ENCODE data around the gene DRAXIN. TPM values are rescaled to one million over a fixed set of nuclear protein-coding genes. Genes with fewer than 3 reads are reported as not detected.

The DRAXIN gene
- total RNA-seq, 1 donor from 2014 or later = not detected

DNA sequence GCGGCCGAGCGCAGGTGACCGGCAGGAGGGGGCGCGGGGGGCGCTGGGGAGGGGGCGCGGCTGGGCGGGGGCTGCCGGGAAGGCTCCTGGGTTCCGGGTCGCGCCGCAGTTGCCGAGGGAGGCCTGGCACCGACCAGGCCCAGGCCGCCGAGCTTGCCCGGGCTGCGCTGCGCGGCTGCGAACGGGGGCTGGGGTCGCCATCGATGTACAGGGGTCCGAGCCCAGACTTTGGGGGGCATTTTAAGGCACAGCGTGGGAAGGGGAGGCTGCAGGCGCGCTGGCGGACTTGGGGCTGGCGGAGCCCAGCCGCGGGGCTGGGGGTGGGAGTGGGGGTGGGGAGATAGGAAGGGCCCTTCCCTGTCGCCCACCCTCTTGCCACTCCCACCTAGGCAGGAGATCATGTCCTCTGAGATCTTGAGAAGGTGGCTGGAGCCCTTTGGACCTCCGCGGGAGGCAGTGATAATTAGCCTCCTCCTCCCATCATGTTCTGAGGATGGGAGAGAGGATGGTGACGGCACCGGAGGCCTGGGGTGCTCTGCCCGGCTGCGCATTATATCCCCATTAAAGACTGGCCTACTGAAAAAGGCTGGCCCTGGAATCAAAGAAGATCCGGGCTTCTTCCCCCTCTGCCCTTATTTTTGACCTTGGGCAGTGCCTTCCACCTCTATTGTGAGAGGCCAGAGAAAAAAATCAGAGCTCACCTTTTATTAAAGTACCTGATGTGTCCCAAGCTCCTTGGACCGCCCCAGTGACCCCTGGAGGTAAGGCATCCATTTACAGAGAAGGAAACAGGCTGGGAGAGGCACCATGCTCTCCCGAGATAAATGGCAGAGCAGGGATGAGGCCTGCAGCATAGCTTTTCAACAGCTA lies 36.3 kb upstream of the DRAXIN start:
- ATAC-seq (no peak), DNase-seq (ENCODE audit: low spot score) (no peak)

DNA sequence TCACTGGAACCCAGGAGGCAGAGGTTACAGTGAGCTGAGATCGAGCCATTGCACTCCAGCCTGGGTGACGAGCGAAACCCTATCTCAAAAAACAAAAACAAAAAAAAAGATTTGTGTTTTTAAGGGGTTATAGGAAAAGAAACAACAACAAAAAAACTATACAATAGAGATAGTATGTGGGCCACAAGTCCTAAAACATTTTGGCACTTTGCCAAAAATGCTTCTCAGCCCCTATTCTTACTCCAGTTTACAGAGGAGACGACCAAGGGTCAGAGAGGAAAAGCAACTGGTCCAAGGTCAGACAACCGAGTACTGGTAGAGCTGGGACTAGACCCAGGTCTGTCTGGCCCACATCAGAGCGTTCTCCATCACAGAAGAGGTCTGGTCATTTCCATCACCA lies 33.9 kb upstream of the DRAXIN start:
- ATAC-seq (no peak), DNase-seq (ENCODE audit: low spot score) (no peak)

DNA sequence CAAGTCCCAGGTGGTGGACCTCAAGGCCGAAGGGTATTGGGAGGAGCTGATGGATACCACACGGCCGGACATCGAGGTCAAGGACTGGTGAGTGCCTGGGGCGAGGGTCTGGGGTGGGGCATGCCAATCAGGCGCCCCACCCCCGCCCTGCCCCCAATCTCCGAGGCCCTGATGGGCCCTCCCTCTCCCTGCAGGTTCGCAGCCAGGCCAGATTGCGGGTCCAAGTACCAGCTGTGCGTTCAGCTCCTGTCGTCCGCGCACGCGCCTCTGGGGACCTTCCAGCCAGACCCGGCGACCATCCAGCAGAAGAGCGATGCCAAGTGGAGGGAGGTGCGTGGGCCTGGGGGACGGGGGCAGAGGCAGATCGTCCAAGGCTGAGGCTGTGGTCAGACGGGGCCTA lies 33.0 kb upstream of the DRAXIN start:
- ATAC-seq = no peak
- DNase-seq (ENCODE audit: low spot score) = no peak

DNA sequence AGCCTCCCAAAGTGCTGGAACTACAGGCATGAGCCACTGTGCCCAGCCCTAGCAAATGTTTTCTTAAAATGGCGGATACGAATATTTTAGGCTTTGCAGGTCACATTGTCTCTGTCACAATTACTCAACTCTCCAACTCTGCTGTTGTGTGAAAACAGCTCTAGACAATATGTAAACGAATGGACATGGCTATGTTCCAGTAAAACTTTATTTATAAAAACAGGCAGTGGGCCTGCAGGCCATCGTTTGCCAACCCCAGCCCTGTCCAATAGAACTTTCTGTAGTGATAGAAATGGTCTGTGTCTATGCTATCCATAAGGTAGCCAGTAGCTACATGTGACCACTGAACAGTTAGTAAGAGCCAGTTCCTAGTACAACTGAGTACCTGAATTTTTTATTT lies 31.8 kb upstream of the DRAXIN start:
- DNase-seq (ENCODE audit: low spot score) (no peak), ATAC-seq (no peak)

DNA sequence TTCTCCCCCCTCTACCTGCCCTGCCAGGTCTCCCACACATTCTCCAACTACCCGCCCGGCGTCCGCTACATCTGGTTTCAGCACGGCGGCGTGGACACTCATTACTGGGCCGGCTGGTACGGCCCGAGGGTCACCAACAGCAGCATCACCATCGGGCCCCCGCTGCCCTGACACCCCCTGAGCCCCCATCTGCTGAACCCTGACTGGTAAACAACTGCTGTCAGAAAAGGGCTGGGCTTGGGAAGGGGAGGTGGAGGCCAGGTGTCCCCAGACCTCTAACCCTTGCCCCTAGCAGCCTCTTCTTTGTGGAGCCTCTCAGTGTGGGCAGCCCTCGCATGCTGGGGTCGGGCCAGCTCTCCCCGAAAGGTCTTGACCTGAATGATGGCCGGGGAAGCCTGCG lies 30.4 kb upstream of the DRAXIN start:
- ATAC-seq (no peak), DNase-seq (ENCODE audit: low spot score) (no peak)

DNA sequence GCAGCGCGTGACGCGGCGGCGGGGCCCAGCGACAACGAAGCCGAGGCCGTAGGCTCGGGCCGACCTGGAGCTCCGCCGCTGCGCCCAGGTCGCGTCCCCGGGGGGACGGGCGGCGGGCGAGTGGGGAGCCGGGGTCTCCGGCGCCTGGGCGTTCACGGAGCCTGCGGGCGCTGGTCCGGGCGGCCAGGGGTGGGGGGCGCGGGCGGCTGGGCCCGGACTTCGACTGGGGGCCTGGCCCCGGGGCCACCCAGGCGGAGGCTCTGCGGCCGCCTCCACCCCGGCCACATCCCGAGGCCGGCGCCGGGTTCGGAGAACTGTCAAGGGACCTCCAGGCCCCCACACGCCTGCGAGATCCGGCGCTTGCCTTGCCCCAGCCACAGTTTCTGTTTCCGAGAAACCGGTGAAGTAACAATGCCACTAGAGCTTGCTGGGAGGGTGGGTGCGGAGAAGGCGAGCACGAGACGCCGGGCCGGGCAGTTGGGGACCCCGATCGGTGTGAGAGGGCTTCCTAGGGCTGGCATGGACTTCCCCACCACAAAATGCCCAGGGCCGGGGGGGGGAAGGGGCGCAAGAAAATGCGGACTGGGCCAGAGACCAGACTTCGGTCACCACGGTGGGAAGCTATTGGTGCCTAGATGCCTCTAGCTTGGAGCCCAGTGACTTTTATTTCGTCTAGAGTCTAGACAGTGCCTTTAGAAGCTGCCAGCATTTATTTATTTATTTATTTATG lies 27.0 kb upstream of the DRAXIN start:
- ATAC-seq (peak; percentile 64), DNase-seq (ENCODE audit: low spot score) (no peak)

DNA sequence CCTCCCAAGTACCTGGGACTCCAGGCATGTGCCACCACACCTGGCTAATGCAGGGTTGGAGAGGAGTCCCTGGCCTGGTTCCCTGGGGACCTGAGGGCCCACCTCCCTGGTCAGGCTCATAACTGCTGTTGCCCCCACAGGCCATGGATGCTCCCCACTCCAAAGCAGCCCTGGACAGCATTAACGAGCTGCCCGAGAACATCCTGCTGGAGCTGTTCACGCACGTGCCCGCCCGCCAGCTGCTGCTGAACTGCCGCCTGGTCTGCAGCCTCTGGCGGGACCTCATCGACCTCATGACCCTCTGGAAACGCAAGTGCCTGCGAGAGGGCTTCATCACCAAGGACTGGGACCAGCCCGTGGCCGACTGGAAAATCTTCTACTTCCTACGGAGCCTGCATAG lies 23.0 kb upstream of the DRAXIN start:
- ATAC-seq (no peak), DNase-seq (ENCODE audit: low spot score) (no peak)

DNA sequence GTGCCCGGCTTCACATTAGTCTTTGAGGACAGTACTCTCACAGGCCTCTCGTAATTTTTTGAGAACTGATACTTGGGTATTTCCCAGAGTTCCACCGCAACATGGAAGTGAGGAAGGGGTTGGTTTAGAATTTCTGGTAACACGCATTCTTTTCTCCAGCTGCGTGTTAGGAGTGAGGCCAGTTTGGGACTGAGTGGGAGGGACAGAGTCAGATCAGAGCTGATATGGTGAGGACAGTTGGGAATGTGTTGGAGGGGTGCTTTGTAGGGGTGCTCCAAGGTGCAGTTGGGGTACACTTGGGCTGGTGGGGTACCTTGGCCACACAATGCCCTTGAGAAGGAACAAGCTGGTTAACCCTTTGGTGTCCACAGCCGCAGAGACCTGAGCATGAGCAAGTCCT lies 20.8 kb upstream of the DRAXIN start:
- ATAC-seq (no peak), DNase-seq (ENCODE audit: low spot score) (no peak)

DNA sequence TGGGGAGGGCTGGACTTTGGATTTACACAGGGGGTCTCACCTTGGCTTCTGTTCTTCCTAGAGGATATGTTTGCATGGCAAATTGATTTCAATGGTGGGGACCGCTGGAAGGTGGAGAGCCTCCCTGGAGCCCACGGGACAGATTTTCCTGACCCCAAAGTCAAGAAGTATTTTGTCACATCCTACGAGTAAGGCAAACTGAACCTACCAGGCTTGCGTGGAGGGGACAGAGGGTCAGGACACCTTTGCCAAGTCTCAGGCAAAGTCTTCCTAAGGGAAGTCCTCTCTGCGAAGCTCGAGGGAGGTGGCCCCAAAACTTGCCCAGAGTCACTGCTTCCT lies 20.3 kb upstream of the DRAXIN start:
- DNase-seq (ENCODE audit: low spot score) (no peak), ATAC-seq (no peak)

DNA sequence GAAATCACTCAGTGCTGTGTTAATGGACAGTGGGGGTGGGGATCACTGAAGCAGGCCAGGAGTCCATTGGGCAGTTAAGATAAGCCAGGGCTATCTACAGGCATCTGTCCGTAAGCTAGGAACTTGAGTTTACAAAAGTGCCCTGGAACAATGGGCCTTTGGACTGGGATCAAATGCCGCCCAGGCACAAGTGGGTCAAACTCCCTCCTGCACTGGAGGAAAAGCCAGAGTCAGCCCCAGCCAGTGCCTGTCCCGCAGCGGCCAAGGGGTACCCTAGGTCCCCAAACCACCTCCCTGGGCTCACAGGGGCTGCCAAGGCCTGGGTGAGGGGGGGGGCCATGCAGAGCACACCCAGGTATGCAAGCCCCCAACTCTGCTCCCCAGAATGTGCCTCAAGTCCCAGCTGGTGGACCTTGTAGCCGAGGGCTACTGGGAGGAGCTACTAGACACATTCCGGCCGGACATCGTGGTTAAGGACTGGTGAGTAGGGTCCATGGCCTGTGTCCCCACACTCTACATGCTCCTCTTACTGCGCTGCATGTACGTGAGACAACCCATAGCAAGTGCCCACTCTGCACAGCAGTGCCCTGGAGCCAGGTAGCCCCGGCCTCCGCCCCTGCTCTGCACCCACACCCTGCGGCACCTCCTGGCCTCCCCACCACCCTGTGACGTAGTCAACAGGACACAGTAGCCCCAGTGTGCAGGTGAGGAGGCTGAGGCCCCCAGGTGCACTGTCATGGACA lies 19.8 kb upstream of the DRAXIN start:
- peak; percentile 80 for ATAC-seq
- DNase-seq (ENCODE audit: low spot score) = peak; percentile 96

DNA sequence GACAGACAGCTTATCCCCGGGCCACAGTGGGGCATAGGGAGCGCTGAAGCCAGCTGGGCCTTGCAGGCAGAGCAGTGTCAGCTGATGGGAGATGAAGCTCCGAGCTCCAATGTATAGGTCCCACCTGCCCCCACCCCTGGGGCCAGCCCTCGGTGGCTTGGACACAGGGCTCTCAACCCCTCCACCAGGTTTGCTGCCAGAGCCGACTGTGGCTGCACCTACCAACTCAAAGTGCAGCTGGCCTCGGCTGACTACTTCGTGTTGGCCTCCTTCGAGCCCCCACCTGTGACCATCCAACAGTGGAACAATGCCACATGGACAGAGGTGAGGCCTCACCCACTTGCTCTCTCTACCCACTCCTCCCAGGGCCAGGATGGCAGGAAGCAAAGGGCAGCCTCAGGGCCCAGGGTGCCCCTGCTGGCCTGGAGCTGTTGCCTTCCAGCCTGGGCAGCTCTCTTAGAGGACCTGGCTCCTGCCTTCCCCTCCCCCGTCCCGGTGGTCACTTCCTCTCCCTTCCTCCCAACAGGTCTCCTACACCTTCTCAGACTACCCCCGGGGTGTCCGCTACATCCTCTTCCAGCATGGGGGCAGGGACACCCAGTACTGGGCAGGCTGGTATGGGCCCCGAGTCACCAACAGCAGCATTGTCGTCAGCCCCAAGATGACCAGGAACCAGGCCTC lies 18.3 kb upstream of the DRAXIN start:
- ATAC-seq (peak; percentile 4), DNase-seq (ENCODE audit: low spot score) (no peak)

DNA sequence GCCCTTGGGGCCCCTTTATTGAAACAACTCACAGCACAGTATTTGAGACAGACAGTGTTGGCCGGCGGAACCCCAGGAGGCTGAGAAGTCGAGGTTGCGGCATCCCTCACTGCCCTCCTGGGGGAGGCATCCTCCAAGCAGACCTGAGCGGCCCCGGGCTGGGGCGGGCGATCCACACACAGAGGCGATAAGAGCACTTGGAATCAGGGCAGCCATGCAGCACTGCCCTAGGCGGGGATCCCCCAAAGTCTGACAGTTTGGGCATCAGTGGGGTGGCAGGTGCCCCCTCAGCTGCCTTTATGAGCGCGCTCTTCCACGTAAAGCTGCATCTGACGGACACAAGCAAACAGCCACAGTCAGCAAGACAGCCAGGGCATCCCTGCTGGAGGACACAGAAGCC lies 17.0 kb upstream of the DRAXIN start:
- DNase-seq (ENCODE audit: low spot score) (no peak), ATAC-seq (no peak)

DNA sequence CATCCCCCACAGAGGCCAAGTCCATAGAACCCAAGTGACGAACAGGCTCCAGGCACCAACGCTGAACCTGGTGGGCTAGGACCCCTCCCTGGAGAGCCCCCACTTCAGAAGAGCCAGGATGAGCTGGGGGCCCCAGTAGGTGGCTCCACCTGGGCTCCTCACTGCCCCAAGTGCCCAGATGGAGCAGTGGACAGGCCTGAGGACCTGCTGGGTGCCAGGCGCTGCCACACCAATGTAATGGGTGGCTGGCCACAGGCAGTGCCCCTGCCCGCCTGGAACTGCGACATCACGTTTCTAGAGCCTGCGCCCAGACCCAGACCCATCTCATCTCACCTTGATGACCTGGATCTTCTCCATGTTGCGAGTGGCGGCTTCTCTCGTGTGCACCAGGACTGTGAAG lies 16.2 kb upstream of the DRAXIN start:
- no peak for DNase-seq (ENCODE audit: low spot score)
- no peak for ATAC-seq

DNA sequence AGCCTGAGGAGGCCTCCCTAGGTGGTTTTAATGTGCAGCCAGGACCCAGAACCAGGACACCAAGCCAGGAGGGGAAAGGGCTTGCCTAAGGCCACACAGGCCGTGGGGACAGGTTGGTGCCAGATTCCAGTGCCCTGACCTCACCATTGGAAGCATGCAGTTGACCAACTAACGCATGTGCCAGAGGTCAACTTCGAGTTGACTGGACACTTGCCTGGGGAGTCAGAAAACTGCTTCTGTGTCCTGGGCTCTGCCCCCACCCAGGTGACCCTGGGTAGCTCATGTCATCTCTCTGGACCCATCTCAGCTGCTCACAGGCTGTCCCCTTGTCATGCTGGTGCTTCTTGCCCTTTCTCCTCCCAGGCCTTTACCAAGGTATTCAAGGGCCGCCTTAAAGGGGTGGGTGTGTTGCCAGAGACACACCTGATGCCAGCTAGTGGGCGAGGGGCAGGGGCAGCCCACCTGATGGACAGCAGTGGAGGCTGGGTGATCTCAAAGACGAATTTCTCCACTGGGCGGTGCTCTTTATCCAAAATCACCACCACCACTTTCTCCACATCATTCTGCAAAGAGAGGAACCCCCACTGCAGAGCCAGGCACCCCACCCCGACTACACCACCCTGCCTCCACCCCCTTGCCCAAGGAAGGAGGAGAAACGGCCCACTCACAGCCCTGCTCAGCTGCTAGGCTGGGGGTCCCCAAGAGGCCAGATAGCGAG lies 15.0 kb upstream of the DRAXIN start:
- ATAC-seq = peak; percentile 64
- DNase-seq (ENCODE audit: low spot score) = peak; percentile 95

DNA sequence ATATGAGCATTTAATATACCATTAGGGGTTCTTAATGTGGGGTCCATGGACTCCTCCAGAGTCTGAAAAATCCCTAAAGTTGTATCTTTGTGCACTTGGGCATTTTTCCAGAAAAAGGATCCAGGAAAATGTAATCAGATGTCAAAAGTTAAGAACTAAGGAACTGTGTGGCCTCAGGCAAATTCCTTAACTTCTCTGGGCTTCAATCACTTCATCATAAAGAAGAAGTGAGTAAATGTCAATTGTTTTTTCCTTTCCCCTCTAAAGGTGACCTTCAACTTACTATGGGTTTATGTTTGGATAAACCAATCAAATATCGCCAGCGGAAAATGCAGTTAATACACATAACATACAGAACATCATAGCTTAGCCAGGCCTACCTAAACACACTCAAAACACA lies 13.1 kb upstream of the DRAXIN start:
- ATAC-seq (no peak), DNase-seq (ENCODE audit: low spot score) (no peak)

DNA sequence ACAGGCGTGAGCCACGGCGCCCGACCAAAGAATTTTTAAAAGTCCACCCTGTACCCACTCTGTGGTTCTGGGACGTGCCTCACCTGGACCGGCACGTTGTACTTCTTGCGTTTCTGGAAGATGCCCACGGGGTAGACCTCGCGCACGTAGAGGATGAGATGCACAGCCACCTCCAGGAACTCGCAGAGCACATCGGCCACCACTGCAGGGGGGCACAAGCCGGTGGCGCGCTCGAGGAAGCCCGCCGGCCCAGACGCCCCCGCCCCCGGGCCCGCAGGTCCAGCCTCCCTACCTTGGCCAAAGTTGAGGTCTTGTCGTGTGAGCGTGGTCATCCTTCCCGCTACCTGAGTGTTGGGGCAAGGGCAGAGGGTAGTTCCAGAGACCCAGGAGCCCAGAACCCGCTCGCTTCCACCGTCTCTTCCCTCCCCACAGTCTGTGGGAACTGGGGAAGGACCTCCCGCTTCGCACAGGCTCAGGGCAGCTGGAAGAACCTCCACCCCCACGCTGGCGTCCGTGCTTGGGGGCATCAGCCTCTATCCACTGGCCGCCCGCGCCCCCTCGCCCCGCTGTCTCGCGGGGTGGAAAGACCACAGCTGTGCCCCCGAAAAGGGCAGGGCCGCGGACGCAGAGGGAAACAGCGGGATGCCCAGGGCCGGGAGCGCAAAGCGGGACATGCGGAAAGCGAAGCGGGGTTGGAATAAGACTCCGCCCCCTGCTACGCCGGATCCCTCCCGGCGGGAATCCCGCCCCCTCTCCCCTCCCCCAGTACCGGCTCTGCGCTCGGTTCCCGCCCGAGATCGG lies 11.0 kb upstream of the DRAXIN start:
- ATAC-seq (peak; percentile 9), DNase-seq (ENCODE audit: low spot score) (no peak)

DNA sequence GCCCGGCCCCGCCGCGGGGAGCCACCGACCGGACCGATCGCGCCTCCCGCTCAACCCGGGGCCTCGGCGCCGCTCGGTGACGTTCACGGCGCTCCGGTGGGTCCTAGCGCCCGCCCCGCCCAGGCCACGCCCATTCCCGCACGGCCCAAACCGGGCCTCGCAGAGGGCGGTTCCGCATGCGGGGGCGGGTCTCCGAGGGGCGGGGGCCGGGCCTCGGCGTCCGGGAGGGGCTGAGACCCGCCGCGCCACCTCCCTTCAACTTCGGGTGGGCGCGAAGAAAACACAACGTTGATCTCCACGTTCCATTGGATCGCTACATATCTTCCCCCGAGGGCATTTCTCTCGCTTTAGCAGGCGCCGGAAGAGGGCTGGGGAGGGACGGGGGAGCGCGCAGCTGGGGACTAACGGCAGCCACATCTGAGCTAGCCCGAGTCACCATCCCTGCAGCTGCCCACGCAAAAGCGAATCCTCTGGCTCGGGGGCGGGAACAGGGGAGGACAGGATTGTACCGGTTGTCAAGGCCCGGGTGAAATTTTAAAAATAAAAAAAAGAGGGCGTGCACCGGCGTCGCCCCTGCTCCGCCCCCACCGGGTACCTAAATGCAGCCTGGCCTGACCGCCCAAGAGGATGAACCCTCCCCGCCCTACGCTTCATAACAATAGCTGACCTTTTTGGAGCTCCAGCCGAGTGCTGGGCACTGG lies 10.3 kb upstream of the DRAXIN start, which contains the start of gene MAD2L2:
Gene MAD2L2, minus strand, starts transcription at position 78 of the 701 bp plus-strand sequence. CDS start 547 bp downstream, outside the sequence.
- DNase-seq (ENCODE audit: low spot score) = peak; percentile 93
- peak; percentile 86 for ATAC-seq

DNA sequence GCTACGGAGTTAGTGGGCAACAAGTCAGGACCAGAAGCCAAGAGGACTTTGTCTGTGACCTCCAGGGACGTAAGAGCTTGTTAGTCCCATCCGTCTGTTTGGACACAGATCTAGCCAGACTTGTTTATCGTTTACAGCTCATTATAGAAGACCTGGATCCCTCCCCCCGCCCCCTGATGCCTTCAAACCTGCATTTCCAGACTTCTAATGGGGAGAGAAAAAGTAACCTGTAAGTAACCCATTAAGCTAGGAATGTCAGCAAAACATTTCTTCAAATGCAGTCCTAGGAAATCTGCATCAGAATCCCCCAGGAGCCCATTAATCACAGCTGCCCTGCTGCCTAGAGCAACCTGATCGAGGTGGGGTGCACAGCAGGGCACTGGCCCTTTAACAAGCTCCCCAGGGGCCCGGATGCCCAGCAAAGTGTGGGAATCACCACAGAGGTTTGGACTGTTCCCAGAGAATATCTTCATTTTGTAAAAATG lies 9.2 kb upstream of the DRAXIN start:
- DNase-seq (ENCODE audit: low spot score) (no peak), ATAC-seq (no peak)

DNA sequence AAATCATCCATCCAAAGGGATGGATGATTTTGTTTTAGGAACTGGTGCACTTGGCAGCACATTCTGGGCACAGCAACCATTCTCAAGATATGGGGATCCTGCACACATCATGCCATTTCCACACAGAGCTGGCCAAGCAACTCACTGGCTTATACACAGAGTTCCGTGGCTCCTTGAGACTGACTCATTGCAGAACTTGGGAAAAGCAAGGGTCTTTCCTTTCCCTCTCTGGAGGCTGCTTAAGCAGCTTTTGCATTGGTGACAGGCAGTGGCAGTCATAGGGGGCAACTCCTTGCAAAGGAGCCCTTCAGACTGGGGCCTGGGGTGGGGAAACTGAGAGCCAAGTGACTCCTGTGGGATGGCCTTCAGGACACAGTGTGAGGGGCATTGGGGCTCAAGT lies 8.7 kb upstream of the DRAXIN start:
- no peak for ATAC-seq
- DNase-seq (ENCODE audit: low spot score) = no peak

Measured in left lobe of liver (tissue), 2 donors.